ENCODE results near the gene AGMO.

AGMO gene

GRCh38 chr7:15397159-15397550 lies 164.7 kb downstream of the AGMO start:
- no peak for DNase-seq (ENCODE audit: low read depth)

- no peak for DNase-seq (ENCODE audit: low read depth)
These were observed 165.3 kb downstream of the AGMO start for GRCh38 chr7:15396210-15397158.

- no peak for DNase-seq (ENCODE audit: low read depth)
These were observed 172.7 kb downstream of the AGMO start for GRCh38 chr7:15389073-15389472.

- DNase-seq (ENCODE audit: low read depth), result no peak
These were observed 183.2 kb downstream of the AGMO start for GRCh38 chr7:15378494-15379145.

GRCh38 chr7:15376600-15376999 lies 185.2 kb downstream of the AGMO start:
- no peak for DNase-seq (ENCODE audit: low read depth)

GRCh38 chr7:15370441-15370840 lies 191.4 kb downstream of the AGMO start:
- no peak for DNase-seq (ENCODE audit: low read depth)

- DNase-seq (ENCODE audit: low read depth), result no peak
These were observed 193.2 kb downstream of the AGMO start for GRCh38 chr7:15368653-15369052.

GRCh38 chr7:15367897-15368296 lies 193.9 kb downstream of the AGMO start:
- DNase-seq (ENCODE audit: low read depth), result no peak

- no peak for DNase-seq (ENCODE audit: low read depth)
These were observed 203.7 kb downstream of the AGMO start for GRCh38 chr7:15358112-15358511.

GRCh38 chr7:15352421-15353206 lies 209.2 kb downstream of the AGMO start:
- DNase-seq (ENCODE audit: low read depth), result no peak

GRCh38 chr7:15345216-15345615 lies 216.6 kb downstream of the AGMO start:
- no peak for DNase-seq (ENCODE audit: low read depth)

GRCh38 chr7:15341817-15342216 lies 220.0 kb downstream of the AGMO start:
- no peak for DNase-seq (ENCODE audit: low read depth)

GRCh38 chr7:15336146-15336545 lies 225.7 kb downstream of the AGMO start:
- DNase-seq (ENCODE audit: low read depth), result no peak

- DNase-seq (ENCODE audit: low read depth), result no peak
These were observed 226.4 kb downstream of the AGMO start for GRCh38 chr7:15335390-15335789.

- no peak for DNase-seq (ENCODE audit: low read depth)
These were observed 227.1 kb downstream of the AGMO start for GRCh38 chr7:15334536-15335263.

- no peak for DNase-seq (ENCODE audit: low read depth)
These were observed 228.9 kb downstream of the AGMO start for GRCh38 chr7:15332956-15333355.

GRCh38 chr7:15330943-15331342 lies 230.9 kb downstream of the AGMO start:
- no peak for DNase-seq (ENCODE audit: low read depth)

GRCh38 chr7:15327001-15327400 lies 234.8 kb downstream of the AGMO start:
- DNase-seq (ENCODE audit: low read depth), result no peak

- no peak for DNase-seq (ENCODE audit: low read depth)
These were observed 235.7 kb downstream of the AGMO start for GRCh38 chr7:15326044-15326644.

GRCh38 chr7:15323550-15323949 lies 238.3 kb downstream of the AGMO start:
- no peak for DNase-seq (ENCODE audit: low read depth)

GRCh38 chr7:15317215-15317614 lies 244.6 kb downstream of the AGMO start:
- DNase-seq (ENCODE audit: low read depth), result no peak
